Activated CD8-positive, alpha-beta T cell treated with anti-CD3 and anti-CD28 coated beads for 36 hours (primary cell): ENCODE data around the gene TRIM52. TPM values are rescaled to one million over a fixed set of nuclear protein-coding genes. Genes with fewer than 3 reads are reported as not detected.

ENCODE experiments used
- ATAC-seq: fragments of 200-7000 bp; cut with Tn5 transposase; one replicate; pipeline ENCODE4 v1.10.0; 2021; ENCODE audit warnings: mild to moderate bottlenecking, moderate library complexity
- CTCF ChIA-PET: fragments of 350-600 bp; sonication (Branson Sonifier 250); formaldehyde crosslinking; loops from one replicate; lab custom pipeline; 2021; ENCODE audit warnings: antibody characterized with exemption; lab: Charles Lee
- POLR2A ChIA-PET: fragments of 350-600 bp; sonication (Branson Sonifier 250); formaldehyde crosslinking; loops from one replicate; lab custom pipeline; 2021; ENCODE audit warnings: antibody characterized with exemption; lab: Charles Lee
- DNase-seq: peaks from one replicate; pipeline ENCODE4 v3.0.0-alpha.2; 2020
- H3K27ac Mint-ChIP-seq: one replicate; pipeline ENCODE4 v1.8.0; 2021; ENCODE audit warnings: mild to moderate bottlenecking, mixed read lengths
- H3K27me3 Mint-ChIP-seq: one replicate; pipeline ENCODE4 v1.8.0; 2021; ENCODE audit warnings: mixed read lengths
- H3K36me3 Mint-ChIP-seq: one replicate; pipeline ENCODE4 v1.8.0; 2021; ENCODE audit warnings: low read depth, mixed read lengths
- H3K4me1 Mint-ChIP-seq: one replicate; pipeline ENCODE4 v1.8.0; 2021; ENCODE audit warnings: low read depth, mixed read lengths
- H3K4me3 Mint-ChIP-seq: one replicate; pipeline ENCODE4 v1.8.0; 2021; ENCODE audit warnings: mild to moderate bottlenecking, moderate library complexity, mixed read lengths
- H3K9me3 Mint-ChIP-seq: one replicate; pipeline ENCODE4 v1.8.0; 2021; ENCODE audit warnings: mixed read lengths
- CTCF ChIP-seq: fragments of 200-600 bp; IDR thresholded peaks from one replicate; pipeline ENCODE4 v1.8.0; 2022; ENCODE audit warnings: antibody characterized with exemption, mild to moderate bottlenecking
- intact Hi-C: fragments of 100-400 bp; cut with micrococcal nuclease; formaldehyde crosslinking; loops from one replicate; pipeline ENCODE4 v1.10.0; 2022
- total RNA-seq, 2 experiments: library from RNA; stranded (reverse); gene quantifications; one replicate each; pipeline ENCODE4 v1.2.3, GENCODE V29; 2021

The TRIM52 gene
- total RNA-seq, 2 experiments from 2014 or later, result 13.2 to 13.8 TPM

- H3K4me3 Mint-ChIP-seq, result peak overlapping the region; percentile 93
- H3K27me3 Mint-ChIP-seq, result no peaks in the 10 kb centered on the region
- no peak for TF ChIP-seq CTCF
- H3K27ac Mint-ChIP-seq, result peak overlapping the region; percentile 93
- ChIA-PET CTCF (interaction anchor here (1.1 to 2.2 kb wide), 3 partner anchors 11 to 16 kb away, joined by 3 to 11 read pairs (median 6); no protein-coding TSS in a partner anchor), POLR2A (interaction anchor here (0.7 to 35.9 kb wide), 13 partner anchors 12 to 401 kb away, joined by 3 to 746 read pairs (median 6); partner anchors contain the start of genes RACK1, TRIM41 and ZFP62)
- H3K9me3 Mint-ChIP-seq, result no peaks in the 10 kb centered on the region
- DNase-seq, result peak; percentile 81
- H3K4me1 Mint-ChIP-seq, result peaks cover 27% of the 10 kb centered on the region
- intact Hi-C loops, result loop anchor here (5.0 kb wide), 1 partner anchor 39 kb away; the partner anchor contains the start of gene TRIM41
- peak; percentile 61 for ATAC-seq
- H3K36me3 Mint-ChIP-seq, result peaks cover 37% of the 10 kb centered on the region
Observed at GRCh38 chr5:181261320-181262049, 542 bp upstream of the TRIM52 start.

- Mint-ChIP-seq H3K9me3 (no peaks in the 10 kb centered on the region), H3K27me3 (no peaks in the 10 kb centered on the region), H3K27ac (peak overlapping the region; percentile 93), H3K4me3 (peak overlapping the region; percentile 93), H3K36me3 (peaks cover 49% of the 10 kb centered on the region), H3K4me1 (peaks cover 36% of the 10 kb centered on the region)
- TF ChIP-seq CTCF, result no peak
- ChIA-PET POLR2A (interaction anchor here (0.6 to 35.9 kb wide), 8 partner anchors 10 to 423 kb away, joined by 3 to 746 read pairs (median 14); partner anchors contain the start of genes RACK1 and TRIM41), CTCF (interaction anchor here (0.7 to 2.2 kb wide), 6 partner anchors 9 to 95 kb away, joined by 3 to 11 read pairs (median 5); no protein-coding TSS in a partner anchor)
- intact Hi-C loops, result loop anchor here (5.0 kb wide), 1 partner anchor 38 kb away; the partner anchor contains the start of gene TRIM41
- DNase-seq (no peak), ATAC-seq (no peak)
Observed at GRCh38 chr5:181259974-181260719, 796 bp downstream of the TRIM52 start.

- H3K4me1 Mint-ChIP-seq, result peaks cover 42% of the 10 kb centered on the region
- CTCF ChIA-PET, result interaction anchor here (2.1 to 2.2 kb wide), 2 partner anchors 8 to 10 kb away, joined by 6 to 11 read pairs; no protein-coding TSS in a partner anchor
Observed at GRCh38 chr5:181259283-181259682, 1.7 kb downstream of the TRIM52 start.

GRCh38 chr5:181258576-181258975 lies 2.4 kb downstream of the TRIM52 start:
- intact Hi-C loops, result no loop called here
- peaks cover 45% of the 10 kb centered on the region for H3K4me1 Mint-ChIP-seq
- peak overlapping the region; percentile 93 for H3K4me3 Mint-ChIP-seq
- TF ChIP-seq CTCF, result no peak
- ChIA-PET CTCF (interaction anchor here (2.1 kb wide), 1 partner anchor 10 kb away, joined by 6 read pairs; no protein-coding TSS in a partner anchor), POLR2A (interaction anchor here (1.0 to 35.9 kb wide), 3 partner anchors 9 to 51 kb away, joined by 3 to 746 read pairs (median 89); partner anchors contain the start of genes RACK1 and TRIM41)
- peak overlapping the region; percentile 57 for H3K27ac Mint-ChIP-seq
- ATAC-seq, result no peak
- no peaks in the 10 kb centered on the region for H3K27me3 Mint-ChIP-seq
- H3K9me3 Mint-ChIP-seq, result no peaks in the 10 kb centered on the region
- peaks cover 50% of the 10 kb centered on the region for H3K36me3 Mint-ChIP-seq
- DNase-seq, result no peak

More at GRCh38 chr5:181259283-181259682, 1.7 kb downstream of the TRIM52 start:
- DNase-seq (no peak), ATAC-seq (no peak)
- Mint-ChIP-seq H3K27me3 (no peaks in the 10 kb centered on the region), H3K4me3 (peak overlapping the region; percentile 93), H3K36me3 (peaks cover 52% of the 10 kb centered on the region), H3K27ac (no peak overlapping the region), H3K9me3 (no peaks in the 10 kb centered on the region)
- TF ChIP-seq CTCF, result no peak
- POLR2A ChIA-PET, result interaction anchor here (3.3 to 35.9 kb wide), 3 partner anchors 10 to 69 kb away, joined by 22 to 746 read pairs (median 89); partner anchors contain the start of genes RACK1 and TRIM41
- intact Hi-C loops, result no loop called here
